GM19438 (cell line): ENCODE results near the gene STARD6.
"Not testable (repeated sequence)": the region's sequence is repeated elsewhere in the genome, so short reads cannot be mapped to it uniquely, and the experiment has no call there.

ENCODE experiments used
- ATAC-seq: cut with Tn5 transposase; IDR thresholded peaks from one replicate; pipeline ENCODE4 v1.9.1; 2021; ENCODE audit warnings: low read depth; ENCODE audit not compliant: unreplicated experiment

Gene STARD6

GRCh38 chr18:54351186-54351585 lies 6.5 kb downstream of the STARD6 start:
- ATAC-seq = no peak

DNA sequence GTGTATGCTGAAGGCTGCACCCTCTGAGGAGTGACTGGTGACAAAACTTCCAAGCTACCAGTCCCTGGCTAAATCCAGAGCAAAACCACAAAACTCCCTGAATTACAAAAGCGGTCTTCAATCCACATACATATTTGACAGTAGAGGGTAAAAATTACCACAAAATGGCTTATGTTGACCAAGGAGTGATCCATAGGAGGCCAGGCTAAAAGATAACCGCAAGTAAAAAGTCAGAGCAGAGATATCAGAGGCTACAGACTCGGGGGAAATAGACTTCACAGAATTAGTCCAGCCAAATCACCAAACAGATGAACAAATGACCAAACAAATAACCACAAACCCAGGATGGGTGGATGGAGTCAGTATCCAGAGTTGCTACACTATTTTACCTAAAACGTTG lies 19.4 kb downstream of the STARD6 start:
- ATAC-seq = no peak

DNA sequence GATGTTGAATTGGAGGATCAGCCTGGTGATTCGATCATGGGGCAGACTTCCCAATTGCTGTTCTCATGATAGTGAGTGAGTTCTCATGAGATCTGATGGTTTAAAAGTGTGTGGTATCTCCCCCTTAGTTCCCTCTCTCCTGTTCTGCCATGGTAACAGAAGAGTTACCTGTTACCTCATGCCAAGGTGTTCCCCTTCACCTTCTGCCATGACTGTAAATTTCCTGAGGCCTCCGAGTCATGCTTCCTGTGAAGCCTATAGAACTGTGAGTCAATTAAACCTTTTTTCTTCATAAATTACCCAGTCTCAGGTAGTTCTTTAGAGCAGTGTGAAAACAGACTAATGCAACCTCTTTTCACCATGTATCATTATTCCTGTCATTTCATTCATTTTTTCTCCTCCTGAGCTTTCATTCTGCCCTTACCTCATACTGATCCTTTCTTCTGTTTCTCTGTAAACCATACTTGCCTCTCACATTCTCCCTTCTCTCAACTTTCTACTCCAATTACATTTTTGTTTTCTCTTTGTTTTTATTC lies 22.0 kb downstream of the STARD6 start:
- no peak for ATAC-seq

GRCh38 chr18:54330768-54331548 lies 26.7 kb downstream of the STARD6 start:
- ATAC-seq = peak; percentile 78

DNA sequence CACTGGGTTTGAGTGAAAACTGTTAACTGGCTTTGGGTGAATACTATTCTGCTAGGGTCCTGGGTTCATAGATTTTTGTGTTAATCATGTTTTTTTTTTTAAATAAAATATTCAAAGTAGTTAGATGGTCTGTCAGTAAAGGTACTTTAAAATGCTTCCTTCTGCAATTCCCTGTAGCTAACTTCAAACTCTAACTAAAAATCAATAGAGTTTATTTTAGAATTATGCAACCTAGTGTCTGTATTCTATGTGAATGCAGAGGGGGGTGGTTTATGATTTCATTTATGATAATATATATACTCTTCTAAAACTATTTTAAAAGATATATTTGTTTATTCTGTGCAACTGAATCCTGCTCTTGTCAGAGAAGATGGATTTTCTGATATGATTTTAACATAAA lies 27.9 kb downstream of the STARD6 start:
- ATAC-seq = no peak

DNA sequence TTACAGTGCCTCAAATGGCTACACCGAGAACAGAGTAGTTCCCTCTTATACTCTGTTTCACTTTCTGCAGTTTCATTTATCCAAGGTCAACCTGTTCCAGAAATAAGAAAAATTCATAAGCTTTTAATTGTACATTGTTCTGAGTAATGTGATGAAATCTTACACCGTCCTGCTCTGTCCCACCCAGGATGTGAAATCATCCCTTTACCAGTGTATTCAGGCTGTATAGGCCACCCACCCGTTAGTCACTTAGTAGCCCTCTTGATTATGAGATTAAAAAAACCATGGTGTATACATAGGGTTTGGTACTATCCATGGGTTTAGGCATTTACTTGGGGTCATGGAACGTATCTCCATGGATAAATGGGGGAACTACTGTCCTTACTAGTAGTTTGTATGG lies 29.8 kb downstream of the STARD6 start:
- no peak for ATAC-seq

GRCh38 chr18:54323970-54324369 lies 33.7 kb downstream of the STARD6 start:
- no peak for ATAC-seq

DNA sequence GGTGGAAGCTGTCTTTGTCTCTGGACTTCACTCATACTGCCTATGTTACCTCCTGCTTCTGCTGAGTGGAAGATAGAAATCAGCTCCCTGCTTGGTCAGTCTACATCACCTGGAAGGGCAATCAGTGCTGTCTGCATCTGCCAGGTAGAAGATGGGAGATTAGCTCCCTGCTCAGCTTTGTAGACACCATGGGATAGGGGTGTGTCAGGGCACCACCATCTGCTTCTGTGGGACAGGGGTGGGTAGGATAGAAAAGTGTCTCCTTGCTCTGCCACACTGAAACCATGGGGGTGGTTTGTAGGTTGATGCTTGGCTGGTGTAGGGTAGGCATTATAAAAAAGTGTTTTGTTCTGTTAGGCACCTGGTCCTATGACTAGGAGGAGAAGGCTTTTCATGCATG lies 34.1 kb downstream of the STARD6 start:
- no peak for ATAC-seq

DNA sequence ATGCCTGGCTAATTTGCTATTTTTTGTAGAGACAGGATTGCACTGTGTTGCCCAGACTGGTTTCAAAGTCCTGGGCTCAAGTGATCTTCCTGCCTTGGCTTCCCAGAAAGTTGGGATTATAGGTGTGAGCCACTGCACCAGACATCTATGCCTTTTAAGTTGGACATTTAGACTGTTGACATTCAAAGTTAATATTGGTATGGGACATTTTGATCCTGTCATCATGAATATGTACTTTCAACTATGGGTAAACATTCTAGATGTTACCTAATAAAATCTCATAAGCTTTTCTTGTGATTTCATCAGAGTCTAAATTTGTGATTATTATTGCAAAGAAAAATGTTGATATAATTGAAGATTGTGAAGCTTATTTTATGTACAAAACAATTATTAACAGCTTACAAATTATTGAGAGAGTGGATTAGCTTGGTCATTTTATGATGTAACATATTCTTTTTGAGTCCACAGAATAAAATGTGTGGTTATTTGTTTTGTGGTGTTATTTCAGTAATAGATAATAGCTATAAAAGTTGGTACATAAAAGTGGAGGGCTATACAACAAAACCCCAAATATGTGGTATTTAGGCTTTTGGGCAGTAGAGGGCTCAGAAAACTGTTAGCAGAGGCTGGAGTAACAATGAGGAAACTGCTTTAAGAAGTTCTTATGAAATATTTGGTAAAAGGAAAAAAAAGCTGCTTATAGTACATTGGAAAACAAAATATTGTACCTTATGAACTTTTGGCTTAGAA lies 41.4 kb downstream of the STARD6 start:
- no peak for ATAC-seq

- not testable (repeated sequence) for ATAC-seq
Observed at GRCh38 chr18:54309564-54309963, 48.1 kb downstream of the STARD6 start.

GRCh38 chr18:54303408-54303807 lies 54.2 kb downstream of the STARD6 start:
- no peak for ATAC-seq

DNA sequence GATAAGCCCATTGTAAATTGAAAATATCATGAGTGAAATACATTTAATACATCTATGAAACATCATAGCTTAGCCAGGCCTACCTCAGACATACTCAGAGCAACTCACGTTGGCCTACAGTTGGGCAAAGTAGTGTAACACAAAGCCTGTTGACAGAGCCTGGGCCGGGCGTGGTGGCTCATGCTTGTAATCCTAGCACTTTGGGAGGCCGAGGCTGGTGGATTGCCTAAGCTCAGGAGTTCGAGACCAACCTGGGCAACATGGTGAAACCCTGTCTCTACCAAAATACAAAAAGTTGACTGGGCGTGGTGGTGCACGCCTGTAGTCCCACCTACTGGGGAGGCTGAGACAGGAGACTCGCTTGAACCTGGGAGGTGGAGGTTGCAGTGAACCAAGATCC lies 58.7 kb downstream of the STARD6 start:
- not testable (repeated sequence) for ATAC-seq

- ATAC-seq = no peak
Observed at GRCh38 chr18:54296062-54296461, 61.6 kb downstream of the STARD6 start.

- ATAC-seq = no peak
Observed at GRCh38 chr18:54294274-54294673, 63.4 kb downstream of the STARD6 start.

DNA sequence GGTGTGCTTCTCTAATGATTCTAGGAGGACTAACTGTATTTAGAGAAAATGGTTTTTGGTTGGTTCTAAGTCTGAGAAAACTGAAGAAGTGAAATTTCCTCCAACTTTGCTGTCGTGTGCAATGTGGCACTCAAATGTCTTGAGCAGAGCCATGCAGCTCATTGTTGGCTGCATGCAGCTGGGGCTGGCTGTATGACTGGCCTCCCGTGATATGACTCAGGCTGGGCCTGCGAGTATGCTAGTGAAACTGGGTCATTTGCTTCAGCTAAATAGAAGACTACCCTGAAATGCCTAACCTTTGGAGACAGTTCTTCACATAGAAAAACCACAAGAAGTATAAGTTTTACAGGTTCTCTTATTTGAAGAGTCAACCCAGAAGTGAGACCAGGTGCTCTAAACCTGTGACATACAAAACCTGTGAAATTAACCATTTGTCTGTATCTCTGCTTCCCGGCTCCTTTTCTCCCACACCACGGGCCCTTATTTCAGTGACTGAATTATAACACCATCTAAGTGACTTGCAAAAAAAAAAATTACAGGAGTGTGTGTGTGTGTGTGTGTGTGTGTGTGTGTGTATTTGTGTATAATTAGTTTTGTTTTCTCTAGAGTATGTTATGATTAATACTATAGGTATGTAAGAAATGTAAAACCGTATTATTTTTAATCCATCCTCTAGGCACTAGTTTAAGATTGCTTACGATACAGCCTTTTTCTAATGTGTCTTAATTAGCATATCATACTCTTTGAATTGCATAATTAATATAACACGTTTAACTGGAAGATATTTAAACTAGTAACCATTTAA lies 72.5 kb downstream of the STARD6 start:
- ATAC-seq = peak; percentile 99

DNA sequence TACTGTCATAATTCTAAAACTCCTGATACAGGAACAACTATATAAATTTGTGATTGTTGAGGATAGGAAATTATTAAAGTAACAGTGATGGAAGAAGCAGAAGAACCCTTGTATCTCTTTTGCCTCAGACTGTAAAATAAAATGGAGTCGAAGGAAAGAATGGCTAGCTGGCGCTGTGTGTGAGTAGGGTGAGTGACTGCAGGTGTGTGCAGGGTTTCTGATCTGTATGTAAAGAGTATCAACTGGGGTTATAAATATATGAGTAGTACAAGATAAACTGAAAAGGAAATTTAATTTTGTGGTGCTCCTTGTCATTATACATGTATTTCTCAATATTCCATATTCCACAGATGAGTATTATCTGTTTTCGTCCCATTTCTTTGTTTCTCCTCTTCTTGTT lies 73.1 kb downstream of the STARD6 start:
- peak; percentile 50 for ATAC-seq

DNA sequence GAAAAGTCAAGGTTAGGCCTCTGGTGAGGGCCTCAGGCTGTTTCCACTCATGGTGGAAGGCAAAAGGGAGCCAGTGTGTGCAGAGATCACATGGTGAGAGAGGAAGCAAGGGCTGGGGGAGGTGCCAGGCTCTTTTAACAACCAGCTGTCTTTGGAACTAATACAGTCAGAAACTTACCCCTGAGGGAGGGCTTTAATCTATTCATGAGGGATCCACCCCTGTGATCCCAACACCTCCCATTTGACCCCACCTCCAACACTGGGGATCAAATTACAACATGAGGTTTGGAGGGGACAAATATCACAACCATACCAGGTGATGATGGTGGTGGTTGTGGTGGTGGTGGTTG lies 77.5 kb downstream of the STARD6 start:
- no peak for ATAC-seq

DNA sequence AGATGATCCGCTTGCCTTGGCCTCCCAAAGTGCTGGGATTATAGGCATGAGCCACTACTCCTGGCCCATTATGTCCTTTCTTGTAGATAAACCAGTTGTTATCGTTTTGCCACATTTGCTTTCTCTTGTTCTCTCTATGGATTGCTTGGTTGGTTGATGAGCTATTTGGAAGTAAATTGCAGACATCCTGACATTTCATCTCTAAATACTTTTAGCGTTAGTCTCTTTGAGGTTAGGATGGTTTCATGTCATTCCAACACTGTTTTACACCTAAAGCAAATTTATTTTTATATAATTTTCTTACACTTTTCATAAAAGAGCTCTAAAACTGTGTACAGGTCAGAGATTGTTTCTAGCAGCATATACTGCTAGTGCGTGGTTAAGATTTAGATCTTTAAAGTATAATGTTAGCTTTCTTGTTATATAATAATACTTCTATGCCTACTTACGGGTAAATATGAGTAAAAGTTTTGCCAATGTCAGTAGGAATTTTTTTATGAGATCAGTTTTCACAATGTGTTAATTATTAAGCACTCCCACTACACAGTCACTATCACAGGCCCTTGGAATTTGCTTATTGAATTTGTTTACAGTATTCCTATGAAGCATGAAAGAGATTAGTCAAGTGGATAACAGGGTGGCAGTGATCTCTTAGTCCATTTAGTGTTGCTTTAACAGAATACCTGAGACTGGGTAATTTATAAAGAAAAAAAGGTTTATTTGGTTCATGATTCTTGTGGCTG lies 78.0 kb downstream of the STARD6 start:
- ATAC-seq = no peak

DNA sequence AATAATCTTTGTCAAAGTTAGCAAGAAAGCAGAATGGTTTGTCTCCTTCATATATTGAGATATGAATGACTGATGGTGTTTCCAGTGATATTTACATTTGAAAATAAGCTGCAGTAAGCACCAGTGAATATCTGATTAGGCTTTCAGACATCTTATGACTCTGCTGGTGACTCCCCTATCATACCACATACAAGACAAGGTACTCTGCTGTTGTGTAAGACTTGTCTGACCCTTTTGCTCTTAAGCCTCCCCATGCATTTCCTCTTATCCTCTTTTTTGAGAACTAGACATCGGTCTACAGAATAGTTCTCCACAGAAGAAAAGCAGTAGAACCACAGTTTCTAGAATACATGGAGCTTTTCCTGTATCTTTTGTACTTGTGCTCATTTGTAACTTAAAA lies 79.0 kb downstream of the STARD6 start:
- no peak for ATAC-seq

DNA sequence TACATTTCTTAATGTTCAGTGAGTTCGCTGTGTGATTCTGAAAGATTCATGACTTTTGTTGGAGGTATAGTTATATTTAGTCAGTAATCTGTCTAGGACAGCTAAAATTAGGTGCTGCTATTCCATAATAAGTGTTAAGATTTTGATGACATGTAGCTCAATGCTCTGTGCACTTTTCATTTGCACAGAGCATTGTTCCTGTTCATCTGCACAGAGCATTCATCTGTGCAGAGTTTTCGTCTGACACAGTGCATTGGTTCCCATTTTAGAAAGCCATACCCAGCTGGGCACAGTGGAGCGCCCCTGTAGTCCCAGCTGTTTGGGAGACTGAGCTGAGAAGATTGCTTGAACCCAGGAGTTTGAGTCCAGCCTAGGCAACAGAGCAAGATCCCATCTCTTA lies 79.8 kb downstream of the STARD6 start:
- no peak for ATAC-seq
